Ovary (tissue), 10 donors: ENCODE data around the gene NPY4R. TPM values are rescaled to one million over a fixed set of nuclear protein-coding genes. Genes with fewer than 3 reads are reported as not detected.
"Not testable (repeated sequence)": the region's sequence is repeated elsewhere in the genome, so short reads cannot be mapped to it uniquely, and the experiment has no call there.

ENCODE experiments used
- DNase-seq, 5 donors: peaks; one replicate each; pipeline ENCODE4 v3.0.0-alpha.2; 2019 to 2020
- H3K27ac ChIP-seq, 2 donors: fragments of 200-600 bp; one replicate each; pipeline versions ENCODE4 v1.5.1 to v1.8.0; 2019 to 2022
- H3K27me3 ChIP-seq: fragments of 200-600 bp; one replicate; pipeline ENCODE4 v1.8.0; 2022
- H3K36me3 ChIP-seq: fragments of 200-600 bp; sonication (generic); one replicate; pipeline ENCODE4 v1.5.1; 2019
- H3K4me1 ChIP-seq: one replicate; pipeline ENCODE4 v1.8.1; 2013; ENCODE audit warnings: mild to moderate bottlenecking, moderate library complexity; ENCODE audit not compliant: insufficient read depth
- H3K4me3 ChIP-seq: fragments of 200-600 bp; sonication (generic); one replicate; pipeline ENCODE4 v1.5.1; 2017
- H3K9me3 ChIP-seq, 2 donors: fragments of 200-600 bp in 1 of 2; sonication (generic) in 1 of 2; one replicate each; pipeline versions ENCODE4 v1.5.1 to v1.8.1; 2013 to 2019; ENCODE audit warnings: mild to moderate bottlenecking in 1 of 2, moderate library complexity in 1 of 2
- EP300 ChIP-seq: sonication (generic); formaldehyde crosslinking; IDR thresholded peaks from one replicate; pipeline ENCODE4 v1.6.1; 2017; ENCODE audit warnings: antibody characterized with exemption
- POLR2A ChIP-seq: fragments of 450-650 bp; IDR thresholded peaks from one replicate; pipeline ENCODE4 v1.6.1; 2017; ENCODE audit warnings: antibody characterized with exemption, mild to moderate bottlenecking, moderate library complexity
- WGBS, 3 donors: extraction: QIAGEN DNeasy Blood & Tissue Kit in 1 of 3; methylation state at CpG; one replicate each; pipeline versions ENCODE4 v1.1.5 to v1.1.7; 2013 to 2017; 5-methylcytosine and 5-hydroxymethylcytosine counted together
- intact Hi-C, 4 donors: fragments of 100-400 bp; cut with DNase I; formaldehyde crosslinking; loops; one replicate each; pipeline versions ENCODE4 v1.11.0 to v1.15.1; 2022 to 2023
- long read RNA-seq, 3 donors: library from polyadenylated mRNA in 2 of 3; unstranded in 2 of 3; transcript quantifications; one replicate each; pipeline ENCODE4 v2.0.0 and lab custom pipeline, GENCODE V29; 2021 to 2026
- polyA plus RNA-seq, 2 donors: library from polyadenylated mRNA; stranded (reverse); fragments of 200-250 nt in 1 of 2; fragments of 350-450 nt in 1 of 2; fragmentation: Illumina TruSeq in 1 of 2; extraction: RNeasy Lipid Tissue Mini Kit (QIAGEN cat#74804) in 1 of 2; gene quantifications; one replicate each; pipeline ENCODE4 v1.2.3, GENCODE V29; 2013 to 2014
- total RNA-seq, 7 donors: library from RNA; depleted of rRNA in 2 of 7; stranded (reverse); fragments of >200 nt in 2 of 7; fragmentation: NEBNext Ultra II Directional in 3 of 7; extraction: Animal tissue kit (Norgen Biotek cat#: 25700) in 3 of 7; gene quantifications; one replicate each; pipeline versions ENCODE4 v1.1.0 to v1.2.4, GENCODE V29; 2016 to 2023
- TF ChIP-seq, protein P1 (sequence below), 3 donors: fragments of 450-650 bp in 2 of 3; fragments of 200-600 bp in 1 of 3; IDR thresholded peaks; one replicate each; pipeline versions ENCODE4 v1.5.1 to v1.8.0; 2016 to 2022; ENCODE audit warnings: antibody characterized with exemption in 3 of 3, mild to moderate bottlenecking in 1 of 3
- donor health status: DM: no; HTN: no; CAD: no; lungs with moderate emphysema.
- donor health status: DM: no; HTN: no; CAD: no.
- donor health status: Bipolar disorder and iron deficiency.
- donor health status: DM: yes; HTN: yes; CAD: no.
- donor health status: DM: no; HTN: no; CAD: no.
- donor health status: DM: yes; HTN: yes; CAD: no.

NPY4R gene, protein sequence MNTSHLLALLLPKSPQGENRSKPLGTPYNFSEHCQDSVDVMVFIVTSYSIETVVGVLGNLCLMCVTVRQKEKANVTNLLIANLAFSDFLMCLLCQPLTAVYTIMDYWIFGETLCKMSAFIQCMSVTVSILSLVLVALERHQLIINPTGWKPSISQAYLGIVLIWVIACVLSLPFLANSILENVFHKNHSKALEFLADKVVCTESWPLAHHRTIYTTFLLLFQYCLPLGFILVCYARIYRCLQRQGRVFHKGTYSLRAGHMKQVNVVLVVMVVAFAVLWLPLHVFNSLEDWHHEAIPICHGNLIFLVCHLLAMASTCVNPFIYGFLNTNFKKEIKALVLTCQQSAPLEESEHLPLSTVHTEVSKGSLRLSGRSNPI
- total RNA-seq, result under 1 TPM in 1 of 7 donors, not detected in 6; 0.20 TPM
- polyA plus RNA-seq, result not detected
- long read RNA-seq, donor 1, result 0 reads
- long read RNA-seq, donor 2, partial matches to known transcripts, result 0 of 1 reads
- long read RNA-seq, donor 2, other reads (novel, unspliced or antisense), result 0 of 1 reads
- long read RNA-seq, donor 3, result 0 reads

GRCh38 chr10:46465765-46466164, at the start of gene NPY4R:
TSS of gene NPY4R (minus strand) at chr10:46465958. CDS start at chr10:46462635, 3,323 bp downstream.
- H3K4me3 ChIP-seq, result not testable (repeated sequence)

DNA sequence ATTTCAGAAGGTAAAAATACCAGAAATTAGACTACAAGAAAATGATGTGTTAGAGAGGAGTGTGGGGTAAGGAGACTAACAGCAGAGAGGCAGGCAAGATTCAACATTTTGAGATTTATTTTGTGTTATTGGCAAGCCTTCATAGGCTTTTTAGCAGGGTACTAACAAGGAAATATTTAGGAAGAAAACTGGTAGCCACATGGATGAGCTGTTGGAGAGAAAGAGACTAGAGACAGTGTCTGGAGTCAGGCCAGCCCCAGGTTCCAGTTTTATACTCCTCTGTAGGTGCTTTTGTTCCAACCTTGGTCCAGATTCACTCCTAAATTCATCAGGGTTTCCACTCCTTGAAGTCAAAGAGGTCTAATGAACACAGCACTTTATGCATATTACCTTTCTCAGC, 49.6 kb upstream of the NPY4R start:
- DNase-seq, result no peak
- H3K9me3 ChIP-seq, result no peaks in the 10 kb centered on the region
- H3K27ac ChIP-seq, result no peak overlapping the region
- no peak overlapping the region for H3K4me3 ChIP-seq
- H3K4me1 ChIP-seq, result no peaks in the 10 kb centered on the region
- H3K27me3 ChIP-seq, result no peaks in the 10 kb centered on the region
- TF ChIP-seq POLR2A (no peak), EP300 (no peak)
- TF ChIP-seq, protein P1, sequence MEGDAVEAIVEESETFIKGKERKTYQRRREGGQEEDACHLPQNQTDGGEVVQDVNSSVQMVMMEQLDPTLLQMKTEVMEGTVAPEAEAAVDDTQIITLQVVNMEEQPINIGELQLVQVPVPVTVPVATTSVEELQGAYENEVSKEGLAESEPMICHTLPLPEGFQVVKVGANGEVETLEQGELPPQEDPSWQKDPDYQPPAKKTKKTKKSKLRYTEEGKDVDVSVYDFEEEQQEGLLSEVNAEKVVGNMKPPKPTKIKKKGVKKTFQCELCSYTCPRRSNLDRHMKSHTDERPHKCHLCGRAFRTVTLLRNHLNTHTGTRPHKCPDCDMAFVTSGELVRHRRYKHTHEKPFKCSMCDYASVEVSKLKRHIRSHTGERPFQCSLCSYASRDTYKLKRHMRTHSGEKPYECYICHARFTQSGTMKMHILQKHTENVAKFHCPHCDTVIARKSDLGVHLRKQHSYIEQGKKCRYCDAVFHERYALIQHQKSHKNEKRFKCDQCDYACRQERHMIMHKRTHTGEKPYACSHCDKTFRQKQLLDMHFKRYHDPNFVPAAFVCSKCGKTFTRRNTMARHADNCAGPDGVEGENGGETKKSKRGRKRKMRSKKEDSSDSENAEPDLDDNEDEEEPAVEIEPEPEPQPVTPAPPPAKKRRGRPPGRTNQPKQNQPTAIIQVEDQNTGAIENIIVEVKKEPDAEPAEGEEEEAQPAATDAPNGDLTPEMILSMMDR (IDR thresholded peaks at IDR 0.05), result no peak
- no peaks in the 10 kb centered on the region for H3K36me3 ChIP-seq
- intact Hi-C loops, result no loop called here

More at GRCh38 chr10:46465765-46466164, at the start of gene NPY4R:
- H3K9me3 ChIP-seq, H3K27me3 ChIP-seq, intact Hi-C loops, H3K4me1 ChIP-seq, H3K36me3 ChIP-seq, H3K27ac ChIP-seq: not testable (repeated sequence)
- WGBS, 3 donors, result 0% methylated on average over 8 to 9 of the region's 36 CpGs; no CpG with 5 or more reads in 1 of the 3 donors
- peak in 1 of 5 donors; percentile 16 for DNase-seq

- no peak for TF ChIP-seq EP300
- TF ChIP-seq POLR2A, result no peak
- TF ChIP-seq, protein P1 (IDR thresholded peaks at IDR 0.05), result no peak
- Histone ChIP-seq H3K27me3 (no peaks in the 10 kb centered on the region), H3K4me1 (no peaks in the 10 kb centered on the region), H3K27ac (no peak overlapping the region), H3K36me3 (no peaks in the 10 kb centered on the region), H3K9me3 (no peaks in the 10 kb centered on the region), H3K4me3 (no peak overlapping the region)
- DNase-seq, result peak in 1 of 5 donors; percentile 11
- intact Hi-C loops, result no loop called here
- 79 to 81% (median 79%) methylated on average over 3 of the region's 3 CpGs for WGBS, 3 donors
These were observed 49.1 kb upstream of the NPY4R start for GRCh38 chr10:46514899-46515298.

DNA sequence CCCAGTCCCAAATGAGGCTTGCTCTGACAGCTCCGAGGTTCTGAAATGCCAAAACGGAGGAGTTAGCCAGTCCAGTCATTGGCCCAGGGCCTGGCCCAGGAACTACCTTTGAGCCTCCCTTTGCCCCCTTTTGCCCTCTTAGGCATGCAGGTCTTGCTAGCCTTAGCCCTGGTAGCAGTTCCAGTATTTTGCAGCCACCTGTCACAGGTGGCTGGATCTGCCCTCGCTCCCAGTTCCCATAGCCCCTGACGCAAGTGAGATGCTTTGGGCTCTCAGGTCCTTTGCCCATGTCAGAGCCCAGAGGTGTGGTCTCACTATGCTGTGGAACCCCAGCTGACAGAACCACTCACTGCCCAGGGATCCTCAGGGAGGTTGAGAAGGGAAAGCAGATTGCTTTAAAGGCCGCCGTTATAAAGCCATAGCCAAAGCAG, 48.7 kb upstream of the NPY4R start:
- H3K27me3 ChIP-seq, result no peaks in the 10 kb centered on the region
- intact Hi-C loops, result no loop called here
- H3K27ac ChIP-seq, result no peak overlapping the region
- no peaks in the 10 kb centered on the region for H3K4me1 ChIP-seq
- TF ChIP-seq EP300, result no peak
- TF ChIP-seq, protein P1 (IDR thresholded peaks at IDR 0.05), result no peak
- no peak for TF ChIP-seq POLR2A
- no peaks in the 10 kb centered on the region for H3K36me3 ChIP-seq
- DNase-seq, result peak in 2 of 5 donors; percentile 11 to 27
- no peak overlapping the region for H3K4me3 ChIP-seq
- WGBS, 3 donors, result 70 to 75% (median 73%) methylated on average over 6 of the region's 6 CpGs
- no peaks in the 10 kb centered on the region for H3K9me3 ChIP-seq

GRCh38 chr10:46513333-46513732, 47.6 kb upstream of the NPY4R start:
- H3K27me3 ChIP-seq, H3K9me3 ChIP-seq, intact Hi-C loops, H3K27ac ChIP-seq, H3K4me3 ChIP-seq, H3K4me1 ChIP-seq, DNase-seq, H3K36me3 ChIP-seq: not testable (repeated sequence)
- no CpG with 5 or more reads among the region's 8 CpGs for WGBS, 3 donors

DNA sequence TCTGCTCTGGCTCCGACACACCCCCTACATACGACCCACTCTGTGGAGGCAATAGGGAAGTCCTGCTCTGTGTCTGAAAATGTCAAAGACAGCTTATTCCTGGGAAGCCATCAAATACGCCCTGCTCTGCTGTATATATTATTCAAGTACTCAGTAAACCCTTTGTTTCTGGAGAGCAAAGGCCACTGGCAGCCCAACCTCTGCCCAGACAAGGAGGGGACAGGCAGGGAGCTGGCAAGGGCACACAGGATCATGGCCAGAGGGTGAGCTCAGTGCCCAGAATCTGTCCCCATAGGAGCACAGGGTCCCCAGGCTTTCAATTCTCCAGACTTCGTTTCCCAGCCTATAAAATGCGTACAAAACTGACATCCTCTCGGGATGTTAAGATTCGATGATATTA, 47.0 kb upstream of the NPY4R start:
- DNase-seq, intact Hi-C loops, H3K9me3 ChIP-seq, H3K4me3 ChIP-seq, H3K36me3 ChIP-seq, H3K4me1 ChIP-seq, H3K27ac ChIP-seq, H3K27me3 ChIP-seq: not testable (repeated sequence)
- WGBS, 3 donors, result 91 to 100% (median 98%) methylated on average over 2 to 4 of the region's 7 CpGs

GRCh38 chr10:46512002-46512401, 46.2 kb upstream of the NPY4R start:
- DNase-seq, H3K27ac ChIP-seq, H3K9me3 ChIP-seq, H3K4me3 ChIP-seq, H3K27me3 ChIP-seq, H3K4me1 ChIP-seq, intact Hi-C loops, H3K36me3 ChIP-seq: not testable (repeated sequence)
- WGBS, 3 donors, result no CpG with 5 or more reads among the region's 5 CpGs

DNA sequence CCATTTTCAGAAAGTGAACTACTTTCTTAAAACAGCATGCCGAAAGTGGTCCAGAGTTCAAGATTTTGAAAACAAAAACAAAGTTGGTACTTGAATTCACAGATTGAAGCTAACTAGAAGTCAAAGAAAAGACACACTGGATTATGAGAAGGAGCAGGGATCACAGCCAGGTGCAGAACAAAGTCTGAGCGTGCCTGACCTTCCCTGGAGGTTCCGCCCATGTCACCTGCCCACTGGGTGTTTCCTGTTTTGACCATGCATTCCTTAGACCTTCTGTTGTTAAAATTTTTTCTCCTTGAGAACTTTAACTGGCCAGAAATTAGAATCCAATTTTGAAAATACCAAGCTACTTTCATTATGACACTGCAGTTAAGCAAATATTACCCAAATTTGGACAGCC, 34.2 kb upstream of the NPY4R start:
- no CpG with 5 or more reads among the region's 3 CpGs for WGBS, 3 donors
- H3K9me3 ChIP-seq, H3K4me3 ChIP-seq, intact Hi-C loops, DNase-seq, H3K27me3 ChIP-seq, H3K36me3 ChIP-seq, H3K27ac ChIP-seq, H3K4me1 ChIP-seq: not testable (repeated sequence)
